Esophagus squamous epithelium (tissue), 4 donors: ENCODE results near the gene PPT1.

Experiments used
- POLR2A ChIP-seq, 4 donors: fragments of 450-650 bp; IDR thresholded peaks; one replicate each; pipeline ENCODE4 v1.6.1; 2017; ENCODE audit warnings: antibody characterized with exemption in 4 of 4, mild to moderate bottlenecking in 4 of 4, moderate library complexity in 3 of 4
- TF ChIP-seq, protein P1 (sequence below), 6 experiments: fragments of 450-650 bp in 4 of 6; fragments of 200-600 bp in 2 of 6; sonication (generic) in 2 of 6; IDR thresholded peaks; one replicate each; pipeline ENCODE4 v1.5.1; 2016 to 2019; ENCODE audit warnings: antibody characterized with exemption in 6 of 6, mild to moderate bottlenecking in 4 of 6, moderate library complexity in 4 of 6

DNA sequence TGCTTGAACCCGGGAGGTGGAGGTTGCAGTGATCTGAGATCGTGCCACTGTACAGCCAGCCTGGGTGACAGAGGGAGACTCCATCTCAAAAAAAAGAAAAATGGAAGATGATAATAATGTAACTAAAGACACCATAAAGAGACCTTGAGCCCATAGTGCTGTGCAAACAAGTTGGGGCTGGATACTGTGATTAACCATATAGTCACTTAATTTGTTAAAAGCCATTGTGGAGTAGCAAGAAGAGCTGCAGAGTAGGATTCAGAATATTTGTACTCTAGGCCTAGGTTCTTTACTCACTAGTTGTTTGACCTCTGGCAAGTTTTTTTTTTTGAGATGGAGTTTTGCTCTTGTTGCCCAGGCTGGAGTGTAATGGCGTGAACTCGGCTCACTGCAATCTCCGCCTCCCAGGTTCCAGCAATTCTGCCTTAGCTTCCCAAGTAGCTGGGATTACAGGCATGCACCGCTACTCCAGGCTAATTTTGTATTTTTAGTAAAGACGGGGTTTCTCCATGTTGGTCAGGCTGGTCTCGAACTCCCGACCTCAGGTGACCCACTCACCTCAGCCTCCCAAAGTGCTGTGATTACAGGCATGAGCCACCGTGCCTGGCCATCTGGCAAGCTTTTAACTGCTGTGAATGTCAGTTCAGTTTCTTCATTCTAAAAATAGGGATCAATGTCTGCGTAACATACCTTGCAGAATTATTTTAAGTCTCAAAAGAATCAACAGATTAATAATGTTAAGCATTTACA lies 43.7 kb downstream of the PPT1 start:
- TF ChIP-seq, protein P1, sequence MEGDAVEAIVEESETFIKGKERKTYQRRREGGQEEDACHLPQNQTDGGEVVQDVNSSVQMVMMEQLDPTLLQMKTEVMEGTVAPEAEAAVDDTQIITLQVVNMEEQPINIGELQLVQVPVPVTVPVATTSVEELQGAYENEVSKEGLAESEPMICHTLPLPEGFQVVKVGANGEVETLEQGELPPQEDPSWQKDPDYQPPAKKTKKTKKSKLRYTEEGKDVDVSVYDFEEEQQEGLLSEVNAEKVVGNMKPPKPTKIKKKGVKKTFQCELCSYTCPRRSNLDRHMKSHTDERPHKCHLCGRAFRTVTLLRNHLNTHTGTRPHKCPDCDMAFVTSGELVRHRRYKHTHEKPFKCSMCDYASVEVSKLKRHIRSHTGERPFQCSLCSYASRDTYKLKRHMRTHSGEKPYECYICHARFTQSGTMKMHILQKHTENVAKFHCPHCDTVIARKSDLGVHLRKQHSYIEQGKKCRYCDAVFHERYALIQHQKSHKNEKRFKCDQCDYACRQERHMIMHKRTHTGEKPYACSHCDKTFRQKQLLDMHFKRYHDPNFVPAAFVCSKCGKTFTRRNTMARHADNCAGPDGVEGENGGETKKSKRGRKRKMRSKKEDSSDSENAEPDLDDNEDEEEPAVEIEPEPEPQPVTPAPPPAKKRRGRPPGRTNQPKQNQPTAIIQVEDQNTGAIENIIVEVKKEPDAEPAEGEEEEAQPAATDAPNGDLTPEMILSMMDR (IDR thresholded peaks at IDR 0.05) = no peak
- TF ChIP-seq POLR2A (IDR thresholded peaks at IDR 0.05) = no peak
